Measurements from ENCODE around the gene CLSTN1. TPM values are rescaled to one million over a fixed set of nuclear protein-coding genes. Genes with fewer than 3 reads are reported as not detected.

CLSTN1 gene
- total RNA-seq, 1 donor from 2014 or later, result 84.8 TPM

DNA sequence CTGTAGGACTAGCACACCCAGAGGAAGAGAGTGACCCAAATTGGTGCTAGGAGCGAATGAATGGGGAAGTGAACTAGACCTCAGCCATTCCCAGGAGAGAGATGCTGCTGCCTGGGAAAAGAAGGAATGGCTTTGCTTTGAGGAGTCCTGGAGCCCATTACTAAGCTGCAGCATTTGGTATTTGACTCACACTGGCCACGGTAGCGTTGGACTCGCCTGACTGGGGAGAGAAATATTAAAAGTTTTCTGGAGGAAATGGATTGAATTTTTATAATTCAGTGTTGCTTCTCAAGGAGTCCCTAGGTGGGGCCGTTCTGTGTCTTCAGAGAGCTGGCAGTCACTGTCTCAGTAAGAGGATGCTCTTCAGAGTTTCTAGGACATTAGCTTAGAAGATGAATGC lies 132.1 kb downstream of the CLSTN1 start:
- Mint-ChIP-seq H3K27ac (ENCODE audit: unreplicated experiment) (no peak overlapping the region), H3K9me3 (ENCODE audit: unreplicated experiment) (no peaks in the 10 kb centered on the region), H3K4me1 (ENCODE audit: unreplicated experiment) (peaks cover 26% of the 10 kb centered on the region), H3K27me3 (ENCODE audit: unreplicated experiment) (no peaks in the 10 kb centered on the region), H3K4me3 (ENCODE audit: unreplicated experiment) (no peak overlapping the region), H3K36me3 (ENCODE audit: low read depth, unreplicated experiment) (peaks cover 10% of the 10 kb centered on the region)
- TF ChIP-seq CTCF (IDR thresholded peaks at IDR 0.05; ENCODE audit: unreplicated experiment), result no peak
- no peak for DNase-seq (ENCODE audit: low spot score)

DNA sequence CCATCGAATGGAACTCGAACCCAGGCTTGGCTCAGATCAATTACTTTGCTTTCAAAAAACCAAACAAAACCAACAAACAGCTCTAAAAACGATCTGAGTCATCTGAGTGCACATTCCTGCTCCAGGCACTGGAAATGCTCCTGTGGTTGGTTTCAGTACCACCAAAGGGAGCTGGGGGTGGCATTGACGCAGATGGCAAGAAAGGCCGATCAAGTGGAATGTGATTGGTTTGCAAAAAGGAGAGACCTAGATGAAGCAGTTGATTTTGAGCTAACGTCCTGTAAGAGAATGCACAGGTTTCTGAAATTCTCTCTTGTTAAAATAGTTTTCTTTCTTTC lies 132.7 kb downstream of the CLSTN1 start:
- H3K36me3 Mint-ChIP-seq (ENCODE audit: low read depth, unreplicated experiment), result peaks cover 10% of the 10 kb centered on the region
- no peaks in the 10 kb centered on the region for H3K27me3 Mint-ChIP-seq (ENCODE audit: unreplicated experiment)
- no peak for TF ChIP-seq CTCF (IDR thresholded peaks at IDR 0.05; ENCODE audit: unreplicated experiment)
- peak overlapping the region; percentile 94 for H3K4me3 Mint-ChIP-seq (ENCODE audit: unreplicated experiment)
- H3K27ac Mint-ChIP-seq (ENCODE audit: unreplicated experiment), result no peak overlapping the region
- no peaks in the 10 kb centered on the region for H3K9me3 Mint-ChIP-seq (ENCODE audit: unreplicated experiment)
- DNase-seq (ENCODE audit: low spot score), result no peak
- H3K4me1 Mint-ChIP-seq (ENCODE audit: unreplicated experiment), result peaks cover 27% of the 10 kb centered on the region

DNA sequence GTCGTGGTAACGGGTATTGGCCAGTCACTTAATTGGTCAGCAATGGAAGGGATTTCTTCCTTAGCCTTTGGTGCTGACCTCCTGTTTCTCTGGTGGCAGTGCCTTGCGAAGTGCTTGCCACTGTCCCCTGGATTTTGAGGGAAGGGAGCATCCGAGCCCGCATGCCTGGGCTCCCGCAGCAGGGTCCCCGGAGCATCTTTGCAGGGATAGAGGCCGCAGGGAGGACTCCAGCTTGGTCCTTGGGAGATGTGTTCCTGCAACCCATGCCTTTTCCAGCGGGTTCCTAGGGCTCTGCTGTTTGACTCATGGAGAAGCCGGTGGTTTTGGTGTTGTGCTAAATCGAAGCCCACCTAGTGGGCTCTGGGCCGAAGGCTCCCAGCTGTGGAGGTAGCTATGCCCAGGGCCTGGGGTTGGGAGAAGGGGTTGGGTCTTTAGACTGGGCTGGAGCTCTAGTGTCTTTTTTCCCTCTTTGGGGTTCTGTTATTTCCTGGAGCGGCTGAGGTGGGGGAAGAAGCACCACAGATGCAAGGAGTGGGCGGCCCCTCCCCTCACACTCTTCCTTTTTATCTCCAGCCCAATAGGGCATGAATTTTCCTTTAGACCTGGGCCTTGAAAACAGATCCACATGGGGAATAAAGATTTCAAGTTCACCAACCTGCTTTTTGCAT lies 133.2 kb downstream of the CLSTN1 start:
- Mint-ChIP-seq H3K9me3 (ENCODE audit: unreplicated experiment) (no peaks in the 10 kb centered on the region), H3K4me1 (ENCODE audit: unreplicated experiment) (peaks cover 29% of the 10 kb centered on the region), H3K27ac (ENCODE audit: unreplicated experiment) (peak overlapping the region; percentile 92), H3K4me3 (ENCODE audit: unreplicated experiment) (peak overlapping the region; percentile 94), H3K27me3 (ENCODE audit: unreplicated experiment) (no peaks in the 10 kb centered on the region), H3K36me3 (ENCODE audit: low read depth, unreplicated experiment) (peaks cover 10% of the 10 kb centered on the region)
- TF ChIP-seq CTCF (IDR thresholded peaks at IDR 0.05; ENCODE audit: unreplicated experiment), result no peak
- DNase-seq (ENCODE audit: low spot score), result peak; percentile 22

GRCh38 chr1:9689971-9690381 lies 133.8 kb downstream of the CLSTN1 start:
- H3K4me1 Mint-ChIP-seq (ENCODE audit: unreplicated experiment), result peaks cover 29% of the 10 kb centered on the region
- TF ChIP-seq CTCF (IDR thresholded peaks at IDR 0.05; ENCODE audit: unreplicated experiment), result no peak
- no peaks in the 10 kb centered on the region for H3K27me3 Mint-ChIP-seq (ENCODE audit: unreplicated experiment)

DNA sequence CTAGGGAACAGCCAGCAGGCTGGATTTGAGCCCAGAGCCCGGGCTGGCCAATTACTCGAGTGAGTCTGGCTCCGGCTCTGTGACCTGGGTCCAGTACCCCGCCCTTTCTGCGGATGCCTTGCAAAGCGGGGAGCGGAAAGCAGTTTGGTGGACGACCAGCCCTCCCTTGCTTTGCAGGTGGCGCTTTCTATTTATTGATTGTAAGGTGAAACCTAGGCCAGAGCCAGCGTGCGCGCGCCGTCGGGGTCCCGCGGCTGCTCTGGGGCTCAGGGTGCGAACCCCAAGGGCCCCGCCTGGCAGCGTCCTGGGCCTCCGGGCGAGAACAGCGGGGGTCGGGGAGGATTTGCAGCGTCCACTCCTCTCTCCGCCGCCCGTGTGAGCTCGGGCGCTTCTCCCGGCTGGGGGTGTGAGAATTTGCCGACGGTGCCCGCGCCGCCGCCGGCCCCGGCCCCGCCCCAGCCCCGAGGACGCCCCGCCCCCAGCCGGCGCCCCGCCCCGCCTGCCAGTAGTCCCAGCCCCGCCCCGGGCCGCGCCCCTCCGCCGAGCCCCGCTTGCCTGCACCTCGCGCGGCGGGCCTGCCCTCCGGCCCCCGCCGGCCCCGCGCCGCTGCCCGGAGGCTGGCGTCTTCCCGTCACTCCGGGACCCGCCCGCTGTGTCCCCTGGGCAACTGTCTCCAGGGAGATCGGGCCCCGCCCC lies 134.6 kb downstream of the CLSTN1 start:
- Mint-ChIP-seq H3K27me3 (ENCODE audit: unreplicated experiment) (no peaks in the 10 kb centered on the region), H3K9me3 (ENCODE audit: unreplicated experiment) (no peaks in the 10 kb centered on the region), H3K36me3 (ENCODE audit: low read depth, unreplicated experiment) (peaks cover 10% of the 10 kb centered on the region), H3K4me3 (ENCODE audit: unreplicated experiment) (peak overlapping the region; percentile 90), H3K4me1 (ENCODE audit: unreplicated experiment) (peaks cover 32% of the 10 kb centered on the region), H3K27ac (ENCODE audit: unreplicated experiment) (no peak overlapping the region)
- peak; percentile 93 for DNase-seq (ENCODE audit: low spot score)
- TF ChIP-seq CTCF (IDR thresholded peaks at IDR 0.05; ENCODE audit: unreplicated experiment), result no peak

More at GRCh38 chr1:9689971-9690381, 133.8 kb downstream of the CLSTN1 start:
- Mint-ChIP-seq H3K4me3 (ENCODE audit: unreplicated experiment) (peak overlapping the region; percentile 94), H3K27ac (ENCODE audit: unreplicated experiment) (peak overlapping the region; percentile 92), H3K9me3 (ENCODE audit: unreplicated experiment) (no peaks in the 10 kb centered on the region), H3K36me3 (ENCODE audit: low read depth, unreplicated experiment) (peaks cover 10% of the 10 kb centered on the region)
- peak; percentile 57 for DNase-seq (ENCODE audit: low spot score)

Data from endothelial cell (in vitro differentiated cells).